GM20000 (cell line): ENCODE data around the gene XKR8.

Experiments used
- DNase-seq: peaks from one replicate; pipeline ENCODE4 v3.0.0; 2012; ENCODE audit warnings: low spot score
- CTCF ChIP-seq: IDR thresholded peaks from 2 replicates; pipeline ENCODE4 v1.5.1; 2012; ENCODE audit warnings: mild to moderate bottlenecking, control low read depth; ENCODE audit errors: extremely low read depth, missing control alignments

Gene XKR8, protein sequence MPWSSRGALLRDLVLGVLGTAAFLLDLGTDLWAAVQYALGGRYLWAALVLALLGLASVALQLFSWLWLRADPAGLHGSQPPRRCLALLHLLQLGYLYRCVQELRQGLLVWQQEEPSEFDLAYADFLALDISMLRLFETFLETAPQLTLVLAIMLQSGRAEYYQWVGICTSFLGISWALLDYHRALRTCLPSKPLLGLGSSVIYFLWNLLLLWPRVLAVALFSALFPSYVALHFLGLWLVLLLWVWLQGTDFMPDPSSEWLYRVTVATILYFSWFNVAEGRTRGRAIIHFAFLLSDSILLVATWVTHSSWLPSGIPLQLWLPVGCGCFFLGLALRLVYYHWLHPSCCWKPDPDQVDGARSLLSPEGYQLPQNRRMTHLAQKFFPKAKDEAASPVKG

GRCh38 chr1:27959792-27960603 is at the start of gene XKR8:
TSS of gene XKR8 (plus strand) at chr1:27959973. CDS start at chr1:27960070, 97 bp downstream.
- peak; percentile 43 for TF ChIP-seq CTCF

GRCh38 chr1:27912429-27912828 is 47.3 kb upstream of the XKR8 start:
- no peak for DNase-seq
- no peak for TF ChIP-seq CTCF

More at GRCh38 chr1:27959792-27960603, at the start of gene XKR8:
- DNase-seq = peak; percentile 97

- TF ChIP-seq CTCF = no peak
- no peak for DNase-seq
Measured at GRCh38 chr1:27915082-27915575, 44.6 kb upstream of the XKR8 start.

GRCh38 chr1:27922272-27922671 is 37.5 kb upstream of the XKR8 start:
- TF ChIP-seq CTCF = no peak
- DNase-seq = no peak

GRCh38 chr1:27928216-27928954 is 31.4 kb upstream of the XKR8 start:
- no peak for DNase-seq

GRCh38 chr1:27931184-27931583 is 28.6 kb upstream of the XKR8 start:
- no peak for TF ChIP-seq CTCF
- no peak for DNase-seq

More at GRCh38 chr1:27928216-27928954, 31.4 kb upstream of the XKR8 start:
- TF ChIP-seq CTCF = no peak
